ACC112 (cell line): ENCODE measurements around the gene C6orf89.

Source experiments
- H2AFZ ChIP-seq: fragments of 200-600 bp; sonication (generic); one replicate; pipeline ENCODE4 v1.6.0; 2017; ENCODE audit warnings: antibody characterized with exemption, low read length; ENCODE audit not compliant: unreplicated experiment
- H3K27ac ChIP-seq: fragments of 200-600 bp; sonication (generic); 2 replicates; pipeline ENCODE4 v1.5.1; 2014; ENCODE audit warnings: low read depth, mild to moderate bottlenecking, antibody characterized with exemption, low read length, moderate library complexity
- H3K27me3 ChIP-seq: fragments of 200-600 bp; sonication (generic); 2 replicates; pipeline ENCODE4 v1.6.1; 2014; ENCODE audit warnings: mild to moderate bottlenecking, antibody characterized with exemption, low read length, moderate library complexity, mixed read lengths; ENCODE audit not compliant: insufficient read depth
- H3K36me3 ChIP-seq: fragments of 200-600 bp; sonication (generic); 2 replicates; pipeline ENCODE4 v1.6.1; 2016; ENCODE audit warnings: mild to moderate bottlenecking, antibody characterized with exemption, low read length, moderate library complexity, mixed read lengths; ENCODE audit not compliant: insufficient read depth
- H3K4me1 ChIP-seq: fragments of 200-600 bp; sonication (generic); one replicate; pipeline ENCODE4 v1.6.1; 2016; ENCODE audit warnings: low read length, mixed read lengths; ENCODE audit not compliant: insufficient read depth, unreplicated experiment, control insufficient read depth
- H3K4me3 ChIP-seq: fragments of 200-600 bp; sonication (generic); 2 replicates; pipeline ENCODE4 v1.5.1; 2014; ENCODE audit warnings: mild to moderate bottlenecking, low read depth, low read length
- H3K79me2 ChIP-seq: fragments of 200-600 bp; sonication (generic); one replicate; pipeline ENCODE4 v1.6.0; 2016; ENCODE audit warnings: low read length; ENCODE audit not compliant: control insufficient read depth, unreplicated experiment, insufficient read depth

Gene C6orf89

GRCh38 chr6:36844232-36845170 is 41.3 kb upstream of the C6orf89 start:
- H2AFZ ChIP-seq: no peak overlapping the region
- peaks cover 9% of the 10 kb centered on the region for H3K4me1 ChIP-seq
- no peak overlapping the region for H3K4me3 ChIP-seq

GRCh38 chr6:36845233-36845632 is 40.5 kb upstream of the C6orf89 start:
- H3K27me3 ChIP-seq: no peaks in the 10 kb centered on the region
- H3K27ac ChIP-seq: no peak overlapping the region
- no peak overlapping the region for H2AFZ ChIP-seq
- H3K4me1 ChIP-seq: peaks cover 7% of the 10 kb centered on the region
- no peaks in the 10 kb centered on the region for H3K79me2 ChIP-seq
- no peak overlapping the region for H3K4me3 ChIP-seq
- H3K36me3 ChIP-seq: no peaks in the 10 kb centered on the region

More at GRCh38 chr6:36844232-36845170, 41.3 kb upstream of the C6orf89 start:
- peaks cover under 1% of the 10 kb centered on the region; the same call in 1 of the 2 replicates for H3K27me3 ChIP-seq
- H3K79me2 ChIP-seq: no peaks in the 10 kb centered on the region
- H3K36me3 ChIP-seq: no peaks in the 10 kb centered on the region
- H3K27ac ChIP-seq: no peak overlapping the region

GRCh38 chr6:36847152-36847551 is 38.6 kb upstream of the C6orf89 start:
- Histone ChIP-seq H3K36me3 (no peaks in the 10 kb centered on the region), H3K4me1 (peaks cover 9% of the 10 kb centered on the region), H3K27me3 (no peaks in the 10 kb centered on the region), H2AFZ (no peak overlapping the region), H3K4me3 (no peak overlapping the region), H3K27ac (no peak overlapping the region), H3K79me2 (no peaks in the 10 kb centered on the region)

GRCh38 chr6:36847991-36848390 is 37.8 kb upstream of the C6orf89 start:
- Histone ChIP-seq H3K4me1 (peaks cover 18% of the 10 kb centered on the region), H3K79me2 (no peaks in the 10 kb centered on the region), H3K27me3 (no peaks in the 10 kb centered on the region), H3K36me3 (no peaks in the 10 kb centered on the region), H3K27ac (no peak overlapping the region), H2AFZ (no peak overlapping the region), H3K4me3 (no peak overlapping the region)

- H3K27me3 ChIP-seq: no peaks in the 10 kb centered on the region
- H3K4me1 ChIP-seq: peaks cover 26% of the 10 kb centered on the region
- no peak overlapping the region for H3K4me3 ChIP-seq
- H3K27ac ChIP-seq: no peak overlapping the region
- H3K36me3 ChIP-seq: no peaks in the 10 kb centered on the region
- no peaks in the 10 kb centered on the region for H3K79me2 ChIP-seq
- H2AFZ ChIP-seq: no peak overlapping the region
Observed at GRCh38 chr6:36848658-36849441, 36.9 kb upstream of the C6orf89 start.

- Histone ChIP-seq H3K4me1 (peaks cover 27% of the 10 kb centered on the region), H3K4me3 (no peak overlapping the region), H3K79me2 (no peaks in the 10 kb centered on the region), H2AFZ (no peak overlapping the region), H3K36me3 (no peaks in the 10 kb centered on the region), H3K27ac (no peak overlapping the region), H3K27me3 (no peaks in the 10 kb centered on the region)
Observed at GRCh38 chr6:36850021-36850420, 35.7 kb upstream of the C6orf89 start.

- Histone ChIP-seq H3K27me3 (no peaks in the 10 kb centered on the region), H3K36me3 (peaks cover 9% of the 10 kb centered on the region; the same call in 1 of the 2 replicates), H3K79me2 (no peaks in the 10 kb centered on the region), H2AFZ (no peak overlapping the region), H3K4me3 (no peak overlapping the region), H3K4me1 (peaks cover 27% of the 10 kb centered on the region), H3K27ac (no peak overlapping the region)
Observed at GRCh38 chr6:36851149-36851614, 34.6 kb upstream of the C6orf89 start.

GRCh38 chr6:36851626-36852025 is 34.1 kb upstream of the C6orf89 start:
- no peak overlapping the region for H3K4me3 ChIP-seq
- no peak overlapping the region for H2AFZ ChIP-seq
- peaks cover 27% of the 10 kb centered on the region for H3K4me1 ChIP-seq
- no peaks in the 10 kb centered on the region for H3K27me3 ChIP-seq
- peaks cover 13% of the 10 kb centered on the region; the same call in 1 of the 2 replicates for H3K36me3 ChIP-seq
- no peaks in the 10 kb centered on the region for H3K79me2 ChIP-seq
- H3K27ac ChIP-seq: no peak overlapping the region

- Histone ChIP-seq H3K27ac (peak overlapping the region; percentile 94), H3K27me3 (no peaks in the 10 kb centered on the region), H3K36me3 (peaks cover 13% of the 10 kb centered on the region; the same call in 1 of the 2 replicates), H3K4me3 (peak overlapping the region; percentile 10; the same call in 1 of the 2 replicates), H3K4me1 (peaks cover 27% of the 10 kb centered on the region), H2AFZ (no peak overlapping the region), H3K79me2 (peaks cover 3% of the 10 kb centered on the region)
Observed at GRCh38 chr6:36852481-36853147, 33.1 kb upstream of the C6orf89 start.

GRCh38 chr6:36853325-36853724 is 32.4 kb upstream of the C6orf89 start:
- Histone ChIP-seq H3K27ac (peak overlapping the region; percentile 94), H3K4me3 (peak overlapping the region; percentile 10; the same call in 1 of the 2 replicates), H3K27me3 (no peaks in the 10 kb centered on the region), H3K79me2 (peaks cover 3% of the 10 kb centered on the region), H3K4me1 (peaks cover 27% of the 10 kb centered on the region), H2AFZ (no peak overlapping the region), H3K36me3 (peaks cover 13% of the 10 kb centered on the region; the same call in 1 of the 2 replicates)
